ENCODE measurements around the gene ROPN1.
"Not testable (repeated sequence)": the region's sequence is repeated elsewhere in the genome, so short reads cannot be mapped to it uniquely, and the experiment has no call there.

The ROPN1 gene

GRCh38 chr3:124001366-124001765, 9.4 kb upstream of the ROPN1 start:
- in situ Hi-C loops (cut with HindIII; ENCODE audit: low sequenced_read_pairs) = not testable (repeated sequence)

GRCh38 chr3:123997543-123997942, 5.6 kb upstream of the ROPN1 start:
- in situ Hi-C loops (cut with HindIII; ENCODE audit: low sequenced_read_pairs) = no loop called here

GRCh38 chr3:123993818-123994217, 1.9 kb upstream of the ROPN1 start:
- in situ Hi-C loops (cut with HindIII; ENCODE audit: low sequenced_read_pairs) = no loop called here

GRCh38 chr3:123986427-123986826, 5.5 kb downstream of the ROPN1 start:
- in situ Hi-C loops (cut with HindIII; ENCODE audit: low sequenced_read_pairs) = no loop called here

- in situ Hi-C loops (cut with HindIII; ENCODE audit: low sequenced_read_pairs) = no loop called here
Observed at GRCh38 chr3:123984957-123985356, 7.0 kb downstream of the ROPN1 start.

- in situ Hi-C loops (cut with HindIII; ENCODE audit: low sequenced_read_pairs) = no loop called here
Observed at GRCh38 chr3:123984350-123984749, 7.6 kb downstream of the ROPN1 start.

GRCh38 chr3:123981317-123981716, 10.6 kb downstream of the ROPN1 start:
- in situ Hi-C loops (cut with HindIII; ENCODE audit: low sequenced_read_pairs) = not testable (repeated sequence)

GRCh38 chr3:123980539-123980938, 11.4 kb downstream of the ROPN1 start:
- in situ Hi-C loops (cut with HindIII; ENCODE audit: low sequenced_read_pairs) = no loop called here

GRCh38 chr3:123979525-123980501, 12.1 kb downstream of the ROPN1 start:
- in situ Hi-C loops (cut with HindIII; ENCODE audit: low sequenced_read_pairs) = not testable (repeated sequence)

GRCh38 chr3:123976904-123977303, 15.0 kb downstream of the ROPN1 start:
- in situ Hi-C loops (cut with HindIII; ENCODE audit: low sequenced_read_pairs) = not testable (repeated sequence)

- in situ Hi-C loops (cut with HindIII; ENCODE audit: low sequenced_read_pairs) = not testable (repeated sequence)
Observed at GRCh38 chr3:123976181-123976898, 15.6 kb downstream of the ROPN1 start.

GRCh38 chr3:123975030-123975429, 16.9 kb downstream of the ROPN1 start:
- in situ Hi-C loops (cut with HindIII; ENCODE audit: low sequenced_read_pairs) = not testable (repeated sequence)

GRCh38 chr3:123971406-123971805, 20.5 kb downstream of the ROPN1 start:
- in situ Hi-C loops (cut with HindIII; ENCODE audit: low sequenced_read_pairs) = no loop called here

- in situ Hi-C loops (cut with HindIII; ENCODE audit: low sequenced_read_pairs) = not testable (repeated sequence)
Observed at GRCh38 chr3:123967260-123967659, 24.7 kb downstream of the ROPN1 start.

GRCh38 chr3:123966799-123967198, 25.1 kb downstream of the ROPN1 start:
- in situ Hi-C loops (cut with HindIII; ENCODE audit: low sequenced_read_pairs) = not testable (repeated sequence)

GRCh38 chr3:123964793-123965192, 27.1 kb downstream of the ROPN1 start:
- in situ Hi-C loops (cut with HindIII; ENCODE audit: low sequenced_read_pairs) = not testable (repeated sequence)

- in situ Hi-C loops (cut with HindIII; ENCODE audit: low sequenced_read_pairs) = no loop called here
Observed at GRCh38 chr3:123961508-123961856, 30.4 kb downstream of the ROPN1 start.

GRCh38 chr3:123960781-123961507, 31.0 kb downstream of the ROPN1 start, which contains the start of gene CCDC14:
TSS of gene CCDC14 (minus strand) at chr3:123961229. CDS start at chr3:123961173, 56 bp downstream.
- in situ Hi-C loops (cut with HindIII; ENCODE audit: low sequenced_read_pairs) = no loop called here

- in situ Hi-C loops (cut with HindIII; ENCODE audit: low sequenced_read_pairs) = no loop called here
Observed at GRCh38 chr3:123953735-123954134, 38.2 kb downstream of the ROPN1 start.

GRCh38 chr3:123952844-123953520, 38.9 kb downstream of the ROPN1 start:
- in situ Hi-C loops (cut with HindIII; ENCODE audit: low sequenced_read_pairs) = no loop called here

Measured in DLD1 (cell line).